Fibroblast of peridontal ligament (primary cell): ENCODE measurements around the gene SERPINI1.

Experiments used
- DNase-seq: peaks from one replicate; pipeline ENCODE4 v3.0.0-alpha.2; 2010; ENCODE audit errors: extremely low read depth

Gene SERPINI1

GRCh38 chr3:167851171-167851570 is 115.7 kb downstream of the SERPINI1 start:
- DNase-seq = no peak

DNA sequence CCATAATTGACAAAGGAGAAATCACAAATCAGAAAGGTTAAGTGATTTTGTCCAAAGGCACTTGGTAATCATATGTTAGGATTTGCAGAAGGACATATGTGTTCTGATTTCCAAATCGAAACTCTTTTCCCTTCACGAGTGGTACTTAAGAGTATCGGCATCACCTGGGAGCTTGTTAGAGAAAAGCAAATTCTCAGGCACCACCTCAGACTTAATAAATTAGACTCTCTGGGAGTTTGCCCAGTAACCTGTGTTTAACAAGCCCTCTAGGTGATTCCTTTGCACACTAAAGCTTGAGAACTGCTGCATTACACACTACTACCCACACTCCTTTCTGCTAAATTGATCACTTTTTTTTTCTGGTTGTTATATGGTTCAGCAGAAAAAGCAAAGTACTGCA is 116.2 kb downstream of the SERPINI1 start:
- no peak for DNase-seq

DNA sequence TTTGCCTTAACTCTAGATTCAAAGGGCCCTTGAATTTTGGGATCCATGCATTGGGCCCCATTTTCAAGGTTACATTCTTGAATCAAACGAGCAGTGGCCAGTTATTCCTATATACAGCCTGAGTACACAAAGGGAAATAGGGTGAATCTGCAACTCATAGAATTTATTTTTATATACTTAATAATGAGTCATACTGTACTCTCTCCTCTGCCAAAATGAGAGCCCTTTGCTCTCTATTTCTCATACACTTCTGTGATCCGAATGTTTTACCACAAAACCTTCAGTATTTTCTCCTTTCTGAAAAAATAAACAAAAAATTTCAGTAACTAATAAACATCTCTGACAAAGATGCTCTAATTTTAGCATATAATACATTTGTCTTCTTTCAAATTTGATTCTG is 116.7 kb downstream of the SERPINI1 start:
- DNase-seq = peak; percentile 53

DNA sequence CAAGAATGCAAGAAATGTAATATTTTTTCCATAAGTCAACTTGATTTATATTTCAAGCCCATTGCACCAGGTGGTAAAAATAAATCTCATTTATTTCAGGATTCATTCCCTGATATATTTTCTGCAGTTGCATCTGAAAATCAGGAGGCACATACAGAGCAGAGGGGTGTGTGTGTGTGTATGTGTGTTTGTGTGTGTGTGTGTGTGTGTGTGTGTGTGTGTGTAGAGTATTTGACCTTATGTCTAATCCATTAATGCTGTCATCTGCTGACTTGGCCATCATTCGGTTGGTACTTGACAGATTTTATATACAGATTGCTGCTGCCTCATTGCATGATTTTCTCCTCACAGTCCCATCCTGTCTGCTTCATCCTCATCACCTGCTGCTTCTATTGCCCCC is 118.5 kb downstream of the SERPINI1 start:
- no peak for DNase-seq

DNA sequence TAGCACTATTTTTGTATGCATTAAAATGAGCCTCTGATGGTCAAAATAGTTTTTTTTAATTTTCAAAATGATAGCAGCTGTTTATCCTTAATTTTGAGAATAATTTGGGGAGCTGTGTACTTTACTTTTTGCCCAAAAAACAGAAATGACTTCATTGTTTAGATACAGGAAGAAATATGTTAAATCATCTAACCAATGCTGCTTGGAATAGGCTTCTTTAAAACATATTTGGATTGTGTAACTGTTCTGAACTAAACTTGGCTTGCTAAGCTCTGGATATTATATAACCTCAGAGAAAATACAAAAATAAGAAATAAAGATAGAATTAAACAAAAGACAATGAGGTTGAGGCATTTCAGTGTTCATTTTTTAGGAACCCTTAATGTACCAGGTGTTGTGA is 119.3 kb downstream of the SERPINI1 start:
- peak; percentile 72 for DNase-seq

GRCh38 chr3:167855306-167855705 is 119.8 kb downstream of the SERPINI1 start:
- no peak for DNase-seq

DNA sequence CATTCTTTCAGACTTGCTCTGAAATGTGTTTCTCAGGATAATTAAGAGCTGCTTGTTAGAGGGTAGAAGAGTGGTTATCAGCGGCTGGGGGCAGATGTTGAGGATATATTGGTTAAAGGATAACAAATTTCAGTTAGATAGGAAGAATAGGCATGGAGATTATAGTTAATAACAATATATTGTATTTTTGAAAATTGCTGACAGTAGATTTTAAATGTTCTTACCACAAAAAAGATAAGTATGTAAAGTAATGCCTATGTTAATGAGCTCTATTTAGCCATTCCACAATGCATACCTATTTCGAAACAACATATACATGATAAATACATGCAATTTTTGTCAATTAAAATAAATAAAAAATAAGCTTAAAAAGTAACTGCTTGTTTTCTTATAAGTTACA is 123.3 kb downstream of the SERPINI1 start:
- DNase-seq = no peak

- no peak for DNase-seq
Observed at GRCh38 chr3:167859610-167860009, 124.1 kb downstream of the SERPINI1 start.

DNA sequence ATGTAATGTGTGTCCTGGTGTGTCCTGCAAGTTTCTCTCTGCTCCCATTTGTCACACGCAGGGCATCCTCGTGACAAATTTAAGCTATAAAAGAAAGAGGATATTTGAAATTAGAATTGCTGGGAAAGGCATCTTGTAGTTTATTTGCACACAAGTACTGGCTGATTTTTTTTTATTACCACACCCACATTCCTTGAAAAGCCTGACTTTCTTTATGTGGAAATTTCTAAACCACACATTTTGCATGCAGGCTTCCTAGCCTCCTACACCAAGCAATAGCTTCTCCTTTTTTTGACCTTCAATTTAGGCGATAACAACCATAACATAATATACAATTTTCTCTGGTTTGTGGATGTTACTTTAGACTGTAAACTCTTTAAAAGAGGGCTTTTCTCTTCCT is 126.1 kb downstream of the SERPINI1 start:
- DNase-seq = peak; percentile 64

DNA sequence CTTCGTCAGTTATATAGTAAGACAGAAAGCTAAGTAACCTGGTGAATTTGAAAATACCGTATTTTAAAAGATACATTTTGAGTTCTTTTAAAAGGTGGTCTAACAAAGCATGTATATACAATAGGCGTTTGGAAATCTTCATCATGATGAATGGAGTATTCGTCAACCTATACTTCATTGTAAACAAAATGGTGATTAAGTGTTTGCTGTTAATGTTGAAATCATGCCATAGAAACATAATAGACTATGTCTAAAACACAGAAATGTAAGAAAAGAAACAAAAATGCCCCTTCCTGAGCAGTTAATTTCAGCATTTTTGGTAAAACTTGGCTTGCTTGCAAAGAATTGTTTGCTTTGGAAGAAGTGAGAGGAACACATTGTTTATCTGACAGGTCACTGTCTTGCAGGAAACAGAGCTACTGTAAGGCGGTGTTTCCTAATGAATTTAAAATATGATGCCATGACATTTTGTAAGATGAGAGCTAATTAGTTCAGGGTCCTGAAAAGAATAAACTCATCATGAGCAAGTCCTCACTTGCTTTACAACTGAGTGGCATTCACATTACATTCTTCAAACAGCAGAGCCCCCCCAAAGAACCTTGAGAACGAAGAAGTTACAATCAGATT is 126.7 kb downstream of the SERPINI1 start:
- DNase-seq = no peak

DNA sequence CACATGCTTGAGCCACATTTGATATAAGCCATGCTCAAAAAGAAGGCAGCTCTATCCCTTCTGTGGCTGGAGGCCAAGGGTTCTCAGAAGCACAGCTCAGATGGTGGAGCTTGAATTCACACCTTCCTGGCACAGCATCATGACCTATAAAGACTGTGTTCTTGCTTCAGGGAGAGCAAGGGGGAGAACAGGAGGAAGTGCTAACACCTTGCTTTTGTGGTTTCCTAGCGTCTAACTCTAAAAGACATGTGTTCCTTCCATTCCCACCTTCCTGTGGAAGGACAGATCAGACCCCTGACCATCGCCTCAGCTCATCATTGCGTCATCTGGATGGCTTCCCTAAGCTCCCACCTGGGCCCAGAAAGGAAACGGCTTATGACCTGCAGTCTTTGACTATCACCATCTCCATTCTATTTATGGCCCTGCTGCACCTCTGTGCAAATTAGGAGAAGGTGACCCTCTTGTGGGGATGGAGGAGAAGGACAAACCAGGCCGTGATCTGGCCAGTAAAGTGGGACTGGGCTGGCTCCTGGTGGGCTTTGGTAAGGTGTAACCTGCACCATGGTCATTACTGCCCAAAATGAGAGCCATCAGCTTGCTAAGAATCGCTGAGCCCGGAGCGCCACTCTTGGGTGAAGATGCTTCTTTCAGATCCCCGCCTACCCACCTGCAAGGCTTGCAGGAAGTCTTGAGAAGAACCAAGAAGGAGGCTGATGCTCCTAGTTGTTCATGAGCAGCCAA is 128.5 kb downstream of the SERPINI1 start:
- no peak for DNase-seq

GRCh38 chr3:167864552-167864874 is 129.0 kb downstream of the SERPINI1 start:
- peak; percentile 36 for DNase-seq

DNA sequence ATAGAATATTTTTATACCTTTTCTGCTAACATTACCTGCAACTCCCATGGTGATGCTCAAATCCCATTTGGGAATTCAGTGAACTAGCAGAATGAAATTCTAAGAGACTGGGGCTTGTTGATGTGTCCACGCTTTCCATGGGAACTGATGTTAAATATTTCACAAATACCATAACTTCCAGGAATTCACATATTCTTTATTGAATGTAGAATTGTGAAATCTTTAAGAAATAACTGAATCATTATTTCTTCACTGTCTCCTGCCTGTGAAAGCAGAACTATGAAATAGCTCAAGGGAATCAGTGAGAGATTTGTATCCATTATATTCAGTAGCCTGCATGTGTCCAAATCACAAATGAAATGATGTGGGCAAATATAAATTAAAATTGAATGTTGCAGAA is 130.8 kb downstream of the SERPINI1 start:
- peak; percentile 61 for DNase-seq

DNA sequence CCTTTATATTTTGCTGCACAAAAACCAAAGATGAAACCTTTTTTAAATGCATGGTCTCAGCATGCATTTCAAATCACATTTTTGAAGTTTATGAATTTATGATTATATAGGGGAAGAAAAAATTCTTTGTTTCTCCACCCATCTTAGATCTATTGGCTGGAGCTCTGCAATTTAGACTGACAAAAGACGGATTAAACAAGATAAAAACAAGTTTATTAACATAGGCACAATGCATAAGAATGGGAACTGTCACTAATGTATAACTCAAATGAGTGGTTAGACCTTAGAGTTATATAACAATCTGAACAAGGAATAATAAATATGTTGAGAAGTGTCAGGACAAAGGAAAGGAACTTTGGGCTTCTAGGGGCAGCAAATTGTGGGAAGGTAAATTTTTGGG is 132.5 kb downstream of the SERPINI1 start:
- DNase-seq = no peak

DNA sequence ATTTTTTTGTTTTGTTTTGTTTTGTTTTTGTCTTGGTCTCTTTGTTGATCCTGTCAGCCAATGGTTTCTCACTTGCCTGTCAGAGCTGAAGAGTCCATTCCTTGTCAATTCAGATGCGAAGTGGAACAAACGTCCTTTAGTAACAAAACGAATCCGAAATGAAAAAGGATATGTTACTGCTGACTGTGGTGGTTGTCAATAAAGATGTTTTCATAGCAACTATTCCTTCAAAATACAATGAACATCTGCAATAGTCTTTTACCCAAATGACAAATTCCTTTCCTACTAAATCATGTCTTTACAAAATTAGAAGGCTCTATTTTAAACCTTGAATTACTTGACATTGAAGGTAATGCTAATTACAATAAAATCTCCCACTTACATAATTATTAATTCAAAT is 134.7 kb downstream of the SERPINI1 start:
- DNase-seq = no peak

- DNase-seq = no peak
Observed at GRCh38 chr3:167870759-167871158, 135.2 kb downstream of the SERPINI1 start.

- no peak for DNase-seq
Observed at GRCh38 chr3:167872032-167872431, 136.5 kb downstream of the SERPINI1 start.

GRCh38 chr3:167872941-167873340 is 137.4 kb downstream of the SERPINI1 start:
- no peak for DNase-seq

GRCh38 chr3:167874671-167875372 is 139.3 kb downstream of the SERPINI1 start:
- DNase-seq = no peak
